Spleen (tissue), 7 donors: ENCODE results near the gene IL1RN.

Source experiments
- POLR2A ChIP-seq, 3 donors: fragments of 450-650 bp; IDR thresholded peaks; one replicate each; pipeline ENCODE4 v1.5.1; 2017; ENCODE audit warnings: antibody characterized with exemption in 3 of 3, mild to moderate bottlenecking in 1 of 3
- TF ChIP-seq, protein P1 (sequence below), 11 experiments: fragments of 200-600 bp in 7 of 11; fragments of 450-650 bp in 4 of 11; sonication (generic) in 4 of 11; IDR thresholded peaks in 8 of 11; conservative IDR thresholded peaks in 3 of 11; 1 replicate in 7 of 11; 2 replicates in 4 of 11; pipeline versions ENCODE4 v1.4.0 to v1.8.0; 2016 to 2021; ENCODE audit warnings: antibody characterized with exemption in 11 of 11, inconsistent platforms in 4 of 11, mild to moderate bottlenecking in 1 of 11
- donor health status: DM: no; HTN: no; CAD: no; lungs with moderate emphysema.
- donor health status: DM: no; HTN: no; CAD: no.
- donor health status: DM: no; HTN: no; CAD: no.

DNA sequence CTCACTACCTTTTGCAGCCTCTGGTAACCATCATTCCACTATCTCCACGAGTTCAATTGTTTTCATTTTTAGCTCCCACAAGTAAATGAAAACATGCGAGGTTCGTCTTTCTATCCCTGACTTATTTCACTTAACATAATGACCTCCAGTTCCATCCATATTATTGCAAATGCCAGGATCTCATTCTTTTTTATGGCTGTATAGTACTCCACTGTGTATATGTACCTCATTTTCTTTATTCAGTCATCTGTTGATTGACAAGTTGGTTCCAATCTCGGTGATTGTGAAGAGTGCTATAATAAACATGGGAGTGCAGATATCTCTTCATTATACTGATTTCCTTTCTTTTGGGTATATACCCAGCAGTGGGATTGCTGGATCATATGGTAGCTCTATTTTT is 16.9 kb downstream of the IL1RN start:
- TF ChIP-seq POLR2A (IDR thresholded peaks at IDR 0.05), result no peak
- TF ChIP-seq, protein P1, sequence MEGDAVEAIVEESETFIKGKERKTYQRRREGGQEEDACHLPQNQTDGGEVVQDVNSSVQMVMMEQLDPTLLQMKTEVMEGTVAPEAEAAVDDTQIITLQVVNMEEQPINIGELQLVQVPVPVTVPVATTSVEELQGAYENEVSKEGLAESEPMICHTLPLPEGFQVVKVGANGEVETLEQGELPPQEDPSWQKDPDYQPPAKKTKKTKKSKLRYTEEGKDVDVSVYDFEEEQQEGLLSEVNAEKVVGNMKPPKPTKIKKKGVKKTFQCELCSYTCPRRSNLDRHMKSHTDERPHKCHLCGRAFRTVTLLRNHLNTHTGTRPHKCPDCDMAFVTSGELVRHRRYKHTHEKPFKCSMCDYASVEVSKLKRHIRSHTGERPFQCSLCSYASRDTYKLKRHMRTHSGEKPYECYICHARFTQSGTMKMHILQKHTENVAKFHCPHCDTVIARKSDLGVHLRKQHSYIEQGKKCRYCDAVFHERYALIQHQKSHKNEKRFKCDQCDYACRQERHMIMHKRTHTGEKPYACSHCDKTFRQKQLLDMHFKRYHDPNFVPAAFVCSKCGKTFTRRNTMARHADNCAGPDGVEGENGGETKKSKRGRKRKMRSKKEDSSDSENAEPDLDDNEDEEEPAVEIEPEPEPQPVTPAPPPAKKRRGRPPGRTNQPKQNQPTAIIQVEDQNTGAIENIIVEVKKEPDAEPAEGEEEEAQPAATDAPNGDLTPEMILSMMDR (IDR thresholded peaks at IDR 0.05 in 8 of 11, conservative IDR thresholded peaks at IDR 0.05 in 3 of 11), result no peak
